A172 (cell line): ENCODE data around the gene RNF121. TPM values are rescaled to one million over a fixed set of nuclear protein-coding genes. Genes with fewer than 3 reads are reported as not detected.
A peak's percentile ranks its signal among the peaks of the same experiment; 100 is the strongest.

ENCODE experiments used
- DNase-seq: peaks from one replicate; pipeline ENCODE4 v3.0.0-alpha.2; 2015; ENCODE audit warnings: low spot score
- total RNA-seq: library from RNA; depleted of rRNA; stranded (reverse); fragments of >200 nt; shearing (Covaris generic); gene quantifications from 2 replicates; pipeline ENCODE4 v1.2.3, GENCODE V29; 2014; rRNA removed

Gene RNF121
- total RNA-seq, 1 experiment from 2014 or later: 29.9 TPM

GRCh38 chr11:72037554-72038311 is 108.9 kb downstream of the RNF121 start:
- no peak for DNase-seq

- DNase-seq: peak; percentile 43
Measured at GRCh38 chr11:72038491-72038890, 109.6 kb downstream of the RNF121 start.

GRCh38 chr11:72039031-72039855 is 110.4 kb downstream of the RNF121 start:
- no peak for DNase-seq

- DNase-seq: no peak
Measured at GRCh38 chr11:72039856-72040401, 111.1 kb downstream of the RNF121 start.

- DNase-seq: peak; percentile 84
Measured at GRCh38 chr11:72040491-72041363, 111.9 kb downstream of the RNF121 start.

GRCh38 chr11:72041364-72042063 is 112.7 kb downstream of the RNF121 start:
- peak; percentile 66 for DNase-seq

- DNase-seq: no peak
Measured at GRCh38 chr11:72042064-72042745, 113.4 kb downstream of the RNF121 start.

GRCh38 chr11:72045849-72046248 is 117.0 kb downstream of the RNF121 start:
- no peak for DNase-seq

Other genes with a start within 250 kb of the RNF121 start
- not detected in 2 replicates for gene DEFB108B, start 95.8 kb upstream of the RNF121 start, total RNA-seq
- gene DEFB131B, start 50.6 kb upstream of the RNF121 start, total RNA-seq: not detected in 2 replicates
- 1.4 and 5.3 TPM in 2 replicates for gene XNDC1N, start 452 bp upstream of the RNF121 start, total RNA-seq
- 1.6 and 3.9 TPM in 2 replicates for gene IL18BP, start 69.9 kb downstream of the RNF121 start, total RNA-seq
- 113 and 161 TPM in 2 replicates for gene NUMA1, start 151.5 kb downstream of the RNF121 start, total RNA-seq
- gene LRRC51, start 151.8 kb downstream of the RNF121 start, total RNA-seq: 10.9 and 20.3 TPM in 2 replicates
- gene LAMTOR1, start 174.3 kb downstream of the RNF121 start, total RNA-seq: 147 and 168 TPM in 2 replicates
- gene TOMT, start 176.9 kb downstream of the RNF121 start, total RNA-seq: not detected in 2 replicates
- gene ANAPC15, start 183.6 kb downstream of the RNF121 start, total RNA-seq: 81.5 and 94.6 TPM in 2 replicates
- not detected in 2 replicates for gene FOLR3, start 206.7 kb downstream of the RNF121 start, total RNA-seq